SIG-M5 (cell line): Measurements from ENCODE around the gene ARHGEF3.
"Not testable (repeated sequence)": the region's sequence is repeated elsewhere in the genome, so short reads cannot be mapped to it uniquely, and the experiment has no call there.

ENCODE experiments used
- DNase-seq: peaks from one replicate; lab custom pipeline; 2025; lab: John Stamatoyannopoulos, UW

The ARHGEF3 gene

GRCh38 chr3:56772952-56773938, 28.5 kb downstream of the ARHGEF3 start:
- peak; percentile 7 for DNase-seq

GRCh38 chr3:56771376-56771775, 30.4 kb downstream of the ARHGEF3 start:
- DNase-seq: no peak

- no peak for DNase-seq
These were observed 32.5 kb downstream of the ARHGEF3 start for GRCh38 chr3:56769116-56769707.

GRCh38 chr3:56764904-56765547, 36.7 kb downstream of the ARHGEF3 start:
- no peak for DNase-seq

- DNase-seq: no peak
These were observed 37.6 kb downstream of the ARHGEF3 start for GRCh38 chr3:56764184-56764583.

- no peak for DNase-seq
These were observed 38.5 kb downstream of the ARHGEF3 start for GRCh38 chr3:56763233-56763632.

- no peak for DNase-seq
These were observed 39.0 kb downstream of the ARHGEF3 start for GRCh38 chr3:56762718-56763117.

- DNase-seq: no peak
These were observed 39.7 kb downstream of the ARHGEF3 start for GRCh38 chr3:56761887-56762651.

- no peak for DNase-seq
These were observed 40.7 kb downstream of the ARHGEF3 start for GRCh38 chr3:56761023-56761422.

- DNase-seq: no peak
These were observed 42.2 kb downstream of the ARHGEF3 start for GRCh38 chr3:56759532-56759931.

- DNase-seq: peak; percentile 86
These were observed 43.2 kb downstream of the ARHGEF3 start for GRCh38 chr3:56758539-56758981.

GRCh38 chr3:56758042-56758441, 43.7 kb downstream of the ARHGEF3 start:
- not testable (repeated sequence) for DNase-seq

GRCh38 chr3:56754741-56755417, 46.9 kb downstream of the ARHGEF3 start:
- no peak for DNase-seq

- peak; percentile 85 for DNase-seq
These were observed 48.4 kb downstream of the ARHGEF3 start for GRCh38 chr3:56753206-56753820.

- DNase-seq: no peak
These were observed 50.6 kb downstream of the ARHGEF3 start for GRCh38 chr3:56751056-56751707.

- DNase-seq: no peak
These were observed 53.0 kb downstream of the ARHGEF3 start for GRCh38 chr3:56748663-56749231.

- no peak for DNase-seq
These were observed 54.6 kb downstream of the ARHGEF3 start for GRCh38 chr3:56747150-56747549.

GRCh38 chr3:56744016-56744415, 57.7 kb downstream of the ARHGEF3 start:
- no peak for DNase-seq

GRCh38 chr3:56742887-56743286, 58.9 kb downstream of the ARHGEF3 start:
- no peak for DNase-seq

- DNase-seq: no peak
These were observed 62.7 kb downstream of the ARHGEF3 start for GRCh38 chr3:56739036-56739435.
